Fibroblast of pulmonary artery (primary cell): Measurements from ENCODE around the gene CCDC69.
A peak's percentile ranks its signal among the peaks of the same experiment; 100 is the strongest.

ENCODE experiments used
- DNase-seq: peaks from one replicate; pipeline ENCODE4 v3.0.0-alpha.2; 2010; ENCODE audit warnings: low read depth
- H3K4me3 ChIP-seq: replicated peaks from 2 replicates; pipeline ENCODE4 v1.5.1; 2011; ENCODE audit warnings: low read depth, mild to moderate bottlenecking, control low read depth, low read length, moderate library complexity
- TF ChIP-seq, protein P1 (sequence below): IDR thresholded peaks from 2 replicates; pipeline ENCODE4 v1.5.1; 2011; ENCODE audit warnings: mild to moderate bottlenecking, control low read depth, low read length, inconsistent platforms; ENCODE audit errors: missing control alignments

CCDC69 gene

DNA sequence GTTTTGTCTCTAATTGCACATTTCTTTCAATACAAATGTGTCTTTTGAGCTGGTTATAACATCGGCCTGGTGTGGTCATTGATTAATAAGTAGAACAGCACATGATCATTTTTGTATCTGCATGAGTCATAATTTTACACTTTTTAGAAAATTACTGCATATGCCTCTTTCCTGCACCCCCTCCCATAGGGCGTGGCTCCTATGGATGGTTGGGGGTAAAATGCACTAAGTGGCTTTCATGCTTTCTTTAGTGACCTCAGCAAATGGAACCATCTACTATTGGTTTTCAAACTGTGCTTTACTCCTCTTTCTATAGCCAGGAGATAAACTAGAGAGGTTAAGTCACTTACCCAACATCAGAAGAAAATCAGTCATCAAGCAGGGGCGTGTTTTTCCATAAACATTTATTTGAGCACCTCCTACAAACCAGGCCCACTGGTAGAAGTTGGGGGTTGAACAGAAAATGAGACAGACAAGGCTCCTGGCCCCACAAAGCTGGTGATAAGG, 70.1 kb downstream of the CCDC69 start:
- TF ChIP-seq, protein P1, sequence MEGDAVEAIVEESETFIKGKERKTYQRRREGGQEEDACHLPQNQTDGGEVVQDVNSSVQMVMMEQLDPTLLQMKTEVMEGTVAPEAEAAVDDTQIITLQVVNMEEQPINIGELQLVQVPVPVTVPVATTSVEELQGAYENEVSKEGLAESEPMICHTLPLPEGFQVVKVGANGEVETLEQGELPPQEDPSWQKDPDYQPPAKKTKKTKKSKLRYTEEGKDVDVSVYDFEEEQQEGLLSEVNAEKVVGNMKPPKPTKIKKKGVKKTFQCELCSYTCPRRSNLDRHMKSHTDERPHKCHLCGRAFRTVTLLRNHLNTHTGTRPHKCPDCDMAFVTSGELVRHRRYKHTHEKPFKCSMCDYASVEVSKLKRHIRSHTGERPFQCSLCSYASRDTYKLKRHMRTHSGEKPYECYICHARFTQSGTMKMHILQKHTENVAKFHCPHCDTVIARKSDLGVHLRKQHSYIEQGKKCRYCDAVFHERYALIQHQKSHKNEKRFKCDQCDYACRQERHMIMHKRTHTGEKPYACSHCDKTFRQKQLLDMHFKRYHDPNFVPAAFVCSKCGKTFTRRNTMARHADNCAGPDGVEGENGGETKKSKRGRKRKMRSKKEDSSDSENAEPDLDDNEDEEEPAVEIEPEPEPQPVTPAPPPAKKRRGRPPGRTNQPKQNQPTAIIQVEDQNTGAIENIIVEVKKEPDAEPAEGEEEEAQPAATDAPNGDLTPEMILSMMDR: no peak
- DNase-seq: no peak
- H3K4me3 ChIP-seq: no peak overlapping the region

DNA sequence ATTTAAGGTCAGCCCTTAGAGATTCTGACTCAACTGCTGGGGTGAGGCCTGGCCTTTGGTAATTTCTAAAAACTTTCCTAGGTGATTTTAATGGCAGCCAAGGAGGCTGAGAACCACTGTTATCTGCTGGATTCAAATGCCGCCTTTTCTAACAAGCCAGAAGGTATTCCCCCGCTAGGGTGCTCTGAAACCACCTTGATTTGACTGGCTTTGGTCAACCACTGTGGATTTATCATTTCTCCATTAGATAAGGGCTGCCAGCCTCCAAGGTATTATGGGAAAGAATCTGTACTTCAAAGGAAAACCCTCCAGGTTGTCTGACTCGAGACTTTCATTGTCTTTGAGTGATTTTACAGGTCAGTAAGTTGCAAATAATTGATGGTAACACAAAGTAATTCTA, 70.6 kb downstream of the CCDC69 start:
- no peak for DNase-seq
- TF ChIP-seq, protein P1: no peak
- no peak overlapping the region for H3K4me3 ChIP-seq

GRCh38 chr5:151151793-151152192, 72.1 kb downstream of the CCDC69 start:
- no peak for DNase-seq
- H3K4me3 ChIP-seq: no peak overlapping the region
- TF ChIP-seq, protein P1: no peak

DNA sequence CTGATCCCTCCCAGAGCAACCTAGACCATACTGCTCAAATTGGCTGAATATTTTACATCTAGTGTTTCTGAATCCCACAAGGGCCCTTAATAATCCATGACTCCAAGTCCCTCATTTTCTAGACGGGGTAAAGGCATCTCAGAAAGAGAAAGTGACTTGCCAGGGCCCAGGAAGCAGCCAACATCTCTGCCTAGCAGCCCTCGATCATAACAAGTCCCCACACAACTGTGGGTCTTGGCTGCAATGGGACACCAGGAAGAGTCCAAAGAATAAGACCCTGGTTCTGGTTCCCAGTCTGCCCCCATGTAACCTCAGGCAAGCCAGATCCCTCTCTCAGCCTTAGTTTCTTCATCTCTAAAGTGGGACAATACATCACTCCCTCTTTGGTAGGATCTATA, 72.6 kb downstream of the CCDC69 start:
- DNase-seq: no peak
- H3K4me3 ChIP-seq: no peak overlapping the region
- TF ChIP-seq, protein P1: no peak

- no peak overlapping the region for H3K4me3 ChIP-seq
- TF ChIP-seq, protein P1: no peak
- DNase-seq: peak; percentile 51
Observed at GRCh38 chr5:151150471-151151262, 73.2 kb downstream of the CCDC69 start.

DNA sequence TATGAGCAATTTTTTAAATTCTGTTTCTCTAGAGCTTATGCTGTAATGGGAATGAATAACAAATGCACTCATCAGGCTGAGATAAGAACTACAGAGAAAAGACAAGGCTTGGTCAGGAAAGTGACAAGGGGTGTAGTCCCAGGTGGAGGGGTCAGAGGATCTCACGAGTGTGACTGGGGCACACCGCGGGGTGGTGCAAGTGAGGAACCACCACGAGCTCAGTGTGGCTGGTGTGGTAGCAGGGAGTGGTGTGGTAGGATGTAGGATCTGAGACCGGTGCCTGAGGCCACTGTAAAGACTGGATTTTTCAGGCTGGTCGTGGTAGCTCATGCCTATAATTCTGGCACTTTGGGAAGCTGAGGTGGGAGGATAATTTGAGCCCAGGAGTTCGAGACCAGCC, 75.3 kb downstream of the CCDC69 start:
- DNase-seq: no peak
- H3K4me3 ChIP-seq: no peak overlapping the region
- TF ChIP-seq, protein P1: no peak

DNA sequence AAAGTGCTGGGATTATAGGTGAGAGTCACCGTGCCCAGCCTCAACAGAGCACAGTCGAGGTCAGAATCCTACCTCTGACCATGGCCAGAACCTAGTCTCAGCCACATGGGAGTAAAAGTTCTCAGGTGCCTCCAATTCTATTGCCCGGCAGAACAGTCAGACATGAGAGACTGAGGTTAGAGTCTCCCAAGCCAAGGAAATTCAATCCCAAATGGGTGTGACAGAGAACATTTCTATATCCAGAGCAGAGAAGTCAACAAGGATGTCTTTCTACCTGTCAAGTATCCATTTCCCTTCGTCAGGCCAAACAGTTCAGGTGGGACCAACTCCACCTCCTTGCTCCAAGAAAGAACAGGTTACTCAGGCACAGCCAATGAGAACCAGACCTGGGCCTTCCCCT, 76.9 kb downstream of the CCDC69 start:
- TF ChIP-seq, protein P1: no peak
- no peak for DNase-seq
- no peak overlapping the region for H3K4me3 ChIP-seq
